Stomach smooth muscle (tissue), 2 donors: ENCODE measurements around the gene PPP2R2B.

Source experiments
- H3K27ac ChIP-seq: one replicate; pipeline ENCODE4 v1.7.0; 2013; ENCODE audit warnings: mild to moderate bottlenecking, low read length, inconsistent platforms
- H3K27me3 ChIP-seq, 2 donors: one replicate each; pipeline ENCODE4 v1.7.0; 2013; ENCODE audit warnings: low read length in 2 of 2; ENCODE audit not compliant: insufficient read depth in 2 of 2, control insufficient read depth in 1 of 2
- H3K36me3 ChIP-seq, 2 donors: one replicate each; pipeline ENCODE4 v1.7.0; 2013; ENCODE audit warnings: low read length in 2 of 2; ENCODE audit not compliant: control insufficient read depth in 2 of 2, insufficient read depth in 2 of 2
- H3K4me1 ChIP-seq: one replicate; pipeline ENCODE4 v1.7.0; 2013; ENCODE audit warnings: low read length; ENCODE audit not compliant: control insufficient read depth, insufficient read depth
- H3K4me3 ChIP-seq, 2 donors: one replicate each; pipeline ENCODE4 v1.7.0; 2013; ENCODE audit warnings: low read length in 2 of 2
- H3K9ac ChIP-seq, 2 donors: one replicate each; pipeline ENCODE4 v1.7.0; 2013; ENCODE audit warnings: low read length in 2 of 2, mild to moderate bottlenecking in 1 of 2
- H3K9me3 ChIP-seq, 2 donors: one replicate each; pipeline ENCODE4 v1.7.0; 2013; ENCODE audit warnings: low read length in 2 of 2; ENCODE audit not compliant: control insufficient read depth in 2 of 2
- donor health status: healthy.
- donor health status: Pancreatic carcinoma.

PPP2R2B gene

GRCh38 chr5:146586752-146587151, 291.8 kb downstream of the PPP2R2B start:
- no peaks in the 10 kb centered on the region for H3K4me1 ChIP-seq

GRCh38 chr5:146584750-146585149, 293.8 kb downstream of the PPP2R2B start:
- Histone ChIP-seq H3K4me3 (no peak overlapping the region), H3K4me1 (no peaks in the 10 kb centered on the region), H3K9me3 (no peaks in the 10 kb centered on the region), H3K36me3 (no peaks in the 10 kb centered on the region), H3K9ac (no peak overlapping the region), H3K27me3 (no peaks in the 10 kb centered on the region), H3K27ac (no peak overlapping the region)

More at GRCh38 chr5:146586752-146587151, 291.8 kb downstream of the PPP2R2B start:
- no peak overlapping the region for H3K9ac ChIP-seq
- no peaks in the 10 kb centered on the region for H3K36me3 ChIP-seq
- no peaks in the 10 kb centered on the region for H3K27me3 ChIP-seq
- H3K9me3 ChIP-seq = peaks cover 0 to 2% of the 10 kb centered on the region in 2 donors
- no peak overlapping the region for H3K27ac ChIP-seq
- no peak overlapping the region for H3K4me3 ChIP-seq

GRCh38 chr5:146582051-146582596, 296.4 kb downstream of the PPP2R2B start:
- no peak overlapping the region for H3K4me3 ChIP-seq
- no peak overlapping the region for H3K27ac ChIP-seq

GRCh38 chr5:146580237-146580636, 298.3 kb downstream of the PPP2R2B start:
- Histone ChIP-seq H3K36me3 (no peaks in the 10 kb centered on the region), H3K9ac (no peak overlapping the region), H3K27me3 (no peaks in the 10 kb centered on the region), H3K4me1 (no peaks in the 10 kb centered on the region), H3K4me3 (no peak overlapping the region), H3K9me3 (no peaks in the 10 kb centered on the region), H3K27ac (no peak overlapping the region)

More at GRCh38 chr5:146582051-146582596, 296.4 kb downstream of the PPP2R2B start:
- Histone ChIP-seq H3K9me3 (no peaks in the 10 kb centered on the region), H3K4me1 (no peaks in the 10 kb centered on the region), H3K27me3 (no peaks in the 10 kb centered on the region), H3K9ac (no peak overlapping the region), H3K36me3 (no peaks in the 10 kb centered on the region)

GRCh38 chr5:146574713-146575112, 303.8 kb downstream of the PPP2R2B start:
- Histone ChIP-seq H3K9ac (no peak overlapping the region), H3K27me3 (no peaks in the 10 kb centered on the region), H3K4me1 (no peaks in the 10 kb centered on the region), H3K36me3 (no peaks in the 10 kb centered on the region), H3K27ac (no peak overlapping the region), H3K9me3 (peaks cover 0 to 5% of the 10 kb centered on the region in 2 donors), H3K4me3 (no peak overlapping the region)

GRCh38 chr5:146568161-146568560, 310.4 kb downstream of the PPP2R2B start:
- Histone ChIP-seq H3K36me3 (no peaks in the 10 kb centered on the region), H3K27me3 (no peaks in the 10 kb centered on the region), H3K4me3 (no peak overlapping the region), H3K9ac (no peak overlapping the region), H3K27ac (no peak overlapping the region), H3K4me1 (no peaks in the 10 kb centered on the region), H3K9me3 (peaks cover 0 to 5% of the 10 kb centered on the region in 2 donors)

- H3K36me3 ChIP-seq = no peaks in the 10 kb centered on the region
- H3K27ac ChIP-seq = no peak overlapping the region
- H3K9me3 ChIP-seq = peaks cover 0 to 5% of the 10 kb centered on the region in 2 donors
- no peaks in the 10 kb centered on the region for H3K27me3 ChIP-seq
- H3K4me3 ChIP-seq = no peak overlapping the region
- H3K9ac ChIP-seq = no peak overlapping the region
- no peaks in the 10 kb centered on the region for H3K4me1 ChIP-seq
These were observed 312.7 kb downstream of the PPP2R2B start for GRCh38 chr5:146565764-146566367.

GRCh38 chr5:146564007-146564762, 314.4 kb downstream of the PPP2R2B start:
- no peaks in the 10 kb centered on the region for H3K4me1 ChIP-seq
- no peak overlapping the region for H3K27ac ChIP-seq
- H3K36me3 ChIP-seq = no peaks in the 10 kb centered on the region
- H3K9ac ChIP-seq = no peak overlapping the region
- H3K27me3 ChIP-seq = no peaks in the 10 kb centered on the region
- H3K9me3 ChIP-seq = no peaks in the 10 kb centered on the region
- H3K4me3 ChIP-seq = no peak overlapping the region

- Histone ChIP-seq H3K4me1 (no peaks in the 10 kb centered on the region), H3K36me3 (no peaks in the 10 kb centered on the region), H3K4me3 (no peak overlapping the region), H3K9ac (no peak overlapping the region), H3K27me3 (no peaks in the 10 kb centered on the region), H3K27ac (no peak overlapping the region), H3K9me3 (no peaks in the 10 kb centered on the region)
These were observed 316.1 kb downstream of the PPP2R2B start for GRCh38 chr5:146562461-146562860.

GRCh38 chr5:146561711-146562110, 316.8 kb downstream of the PPP2R2B start:
- Histone ChIP-seq H3K36me3 (no peaks in the 10 kb centered on the region), H3K27ac (no peak overlapping the region), H3K4me3 (no peak overlapping the region), H3K9me3 (no peaks in the 10 kb centered on the region), H3K9ac (no peak overlapping the region), H3K27me3 (no peaks in the 10 kb centered on the region), H3K4me1 (no peaks in the 10 kb centered on the region)
